Mucosa of stomach (tissue), 1 donor: ENCODE measurements around the gene CPHXL2.

Source experiments
- H3K27me3 ChIP-seq: one replicate; pipeline ENCODE4 v1.7.0; 2013; ENCODE audit warnings: mild to moderate bottlenecking, low read length; ENCODE audit not compliant: control insufficient read depth, insufficient read depth
- H3K36me3 ChIP-seq: one replicate; pipeline ENCODE4 v1.7.0; 2013; ENCODE audit warnings: low read length; ENCODE audit not compliant: control insufficient read depth, insufficient read depth
- H3K4me1 ChIP-seq: one replicate; pipeline ENCODE4 v1.7.0; 2013; ENCODE audit warnings: mild to moderate bottlenecking, low read length; ENCODE audit not compliant: control insufficient read depth, insufficient read depth
- H3K4me3 ChIP-seq: one replicate; pipeline ENCODE4 v1.7.0; 2013; ENCODE audit warnings: low read length
- H3K9ac ChIP-seq: one replicate; pipeline ENCODE4 v1.7.0; 2013; ENCODE audit warnings: mild to moderate bottlenecking, low read length, moderate library complexity
- H3K9me3 ChIP-seq: one replicate; pipeline ENCODE4 v1.7.0; 2013; ENCODE audit warnings: mild to moderate bottlenecking, low read length, moderate library complexity; ENCODE audit not compliant: control insufficient read depth
- donor health status: Pancreatic carcinoma.

CPHXL2 gene

DNA sequence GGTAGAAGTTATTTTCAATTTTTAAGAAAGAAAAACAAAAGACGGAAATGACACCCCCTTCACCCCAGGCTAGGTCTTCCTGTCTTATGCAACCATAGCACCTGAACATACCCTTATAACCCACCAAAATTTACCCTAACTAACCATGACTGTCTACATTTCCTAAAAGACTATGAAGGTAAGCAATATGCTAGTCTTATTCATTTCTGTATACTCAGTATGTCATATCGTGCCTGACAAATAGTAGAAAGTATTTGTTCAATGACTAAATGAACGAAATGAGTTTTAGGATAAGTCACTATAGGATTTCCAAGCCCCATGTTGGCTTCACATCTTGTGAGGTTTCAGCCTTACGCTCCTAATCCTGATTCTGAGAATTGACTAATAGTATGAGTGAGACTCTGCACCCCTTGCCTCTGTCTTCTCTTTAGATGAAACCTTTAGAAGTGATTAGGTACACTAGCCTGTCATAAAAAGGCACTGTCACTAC lies 60.2 kb downstream of the CPHXL2 start:
- Histone ChIP-seq H3K27me3 (no peaks in the 10 kb centered on the region), H3K4me3 (no peak overlapping the region), H3K36me3 (no peaks in the 10 kb centered on the region), H3K9me3 (no peaks in the 10 kb centered on the region), H3K4me1 (no peaks in the 10 kb centered on the region), H3K9ac (no peak overlapping the region)

DNA sequence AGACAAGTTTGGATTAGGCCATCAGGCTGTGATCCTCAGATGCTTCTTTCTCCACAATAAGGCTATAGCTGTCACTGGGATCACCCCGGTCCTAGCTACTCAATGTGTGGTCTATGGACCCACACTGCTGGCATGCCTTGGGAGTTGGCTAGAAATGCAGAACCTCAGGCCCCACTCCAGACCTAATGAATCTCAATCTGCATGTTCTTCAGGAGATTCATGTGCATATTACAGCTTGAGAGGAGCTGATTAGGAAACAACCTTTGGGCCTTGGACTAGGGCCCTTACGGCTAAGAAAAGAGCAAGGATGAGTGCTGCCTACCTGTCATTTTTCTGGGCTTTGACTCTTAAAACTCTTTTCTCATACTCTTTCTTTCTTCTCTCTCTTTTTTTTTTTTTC lies 61.2 kb downstream of the CPHXL2 start:
- H3K27me3 ChIP-seq = no peaks in the 10 kb centered on the region
- no peak overlapping the region for H3K9ac ChIP-seq
- no peaks in the 10 kb centered on the region for H3K9me3 ChIP-seq
- H3K4me1 ChIP-seq = no peaks in the 10 kb centered on the region
- no peak overlapping the region for H3K4me3 ChIP-seq
- H3K36me3 ChIP-seq = no peaks in the 10 kb centered on the region

DNA sequence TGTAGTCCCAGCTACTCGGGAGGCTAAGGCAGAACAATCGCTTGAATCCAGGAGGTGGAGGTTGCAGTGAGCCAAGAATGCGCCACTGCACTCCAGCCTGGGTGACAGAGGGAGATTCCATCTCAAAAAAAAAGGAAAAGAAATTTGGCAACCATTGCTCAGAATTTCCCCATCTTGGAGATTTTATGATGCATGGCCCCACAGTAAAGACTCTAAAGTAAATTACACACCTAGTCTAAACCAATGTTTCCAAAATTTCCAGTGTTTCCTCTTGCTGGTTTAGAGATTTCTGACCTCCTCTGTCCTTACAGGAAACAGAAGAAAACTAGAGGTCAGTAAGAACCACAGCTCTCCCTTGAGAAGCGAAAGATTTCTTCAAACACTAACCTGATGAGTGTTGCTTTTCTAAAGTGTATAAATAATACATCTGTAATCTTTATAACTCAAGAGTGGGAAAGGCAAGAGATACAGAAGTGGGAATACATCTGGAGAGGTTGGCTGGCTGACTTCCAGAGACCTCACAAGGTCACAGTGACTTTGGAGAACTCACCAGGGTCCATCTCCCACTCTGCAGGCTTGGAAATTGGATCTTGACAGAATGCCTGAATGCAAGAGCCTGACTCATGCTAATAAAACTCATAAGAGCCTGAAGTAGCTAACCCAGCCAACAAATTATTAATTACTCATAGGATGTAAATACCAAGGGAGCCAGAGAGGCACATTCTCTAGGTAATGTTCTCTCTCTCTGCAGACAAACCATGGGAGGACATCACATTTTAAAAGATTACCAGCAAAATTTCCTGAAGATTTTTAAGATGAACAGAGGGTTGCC lies 62.5 kb downstream of the CPHXL2 start:
- H3K4me3 ChIP-seq = no peak overlapping the region
- no peaks in the 10 kb centered on the region for H3K4me1 ChIP-seq
- H3K9me3 ChIP-seq = no peaks in the 10 kb centered on the region
- no peaks in the 10 kb centered on the region for H3K27me3 ChIP-seq
- H3K9ac ChIP-seq = no peak overlapping the region
- H3K36me3 ChIP-seq = no peaks in the 10 kb centered on the region
